HuH-7 (cell line): ENCODE data around the gene GALNT8.
"Not testable (repeated sequence)": the region's sequence is repeated elsewhere in the genome, so short reads cannot be mapped to it uniquely, and the experiment has no call there.

Experiments used
- DNase-seq: peaks from one replicate; pipeline ENCODE4 v3.0.0; 2011; ENCODE audit warnings: low spot score

Gene GALNT8

GRCh38 chr12:4719821-4720636 is at the start of gene GALNT8:
TSS of gene GALNT8 (plus strand) at chr12:4720400. CDS start at chr12:4720678, 278 bp downstream.
- no peak for DNase-seq

- no peak for DNase-seq
These were observed 40.5 kb upstream of the GALNT8 start for GRCh38 chr12:4679711-4680110.

- DNase-seq = no peak
These were observed 38.5 kb upstream of the GALNT8 start for GRCh38 chr12:4681732-4682131.

GRCh38 chr12:4685317-4685716 is 34.9 kb upstream of the GALNT8 start:
- DNase-seq = no peak

- no peak for DNase-seq
These were observed 29.4 kb upstream of the GALNT8 start for GRCh38 chr12:4690760-4691159.

- no peak for DNase-seq
These were observed 19.6 kb upstream of the GALNT8 start for GRCh38 chr12:4700621-4701026.

- no peak for DNase-seq
These were observed 18.6 kb upstream of the GALNT8 start for GRCh38 chr12:4701395-4702190.

GRCh38 chr12:4703676-4704075 is 16.5 kb upstream of the GALNT8 start:
- no peak for DNase-seq

GRCh38 chr12:4705824-4706223 is 14.4 kb upstream of the GALNT8 start:
- no peak for DNase-seq

- DNase-seq = no peak
These were observed 12.9 kb upstream of the GALNT8 start for GRCh38 chr12:4707306-4707705.

GRCh38 chr12:4710113-4710512 is 10.1 kb upstream of the GALNT8 start:
- no peak for DNase-seq

GRCh38 chr12:4714879-4715278 is 5.3 kb upstream of the GALNT8 start:
- no peak for DNase-seq

- DNase-seq = no peak
These were observed 2.4 kb upstream of the GALNT8 start for GRCh38 chr12:4717806-4718205.

GRCh38 chr12:4720637-4720995 is 416 bp downstream of the GALNT8 start:
- DNase-seq = no peak

GRCh38 chr12:4721587-4721986 is 1.4 kb downstream of the GALNT8 start:
- not testable (repeated sequence) for DNase-seq

GRCh38 chr12:4723226-4723625 is 3.0 kb downstream of the GALNT8 start:
- DNase-seq = no peak

- DNase-seq = no peak
These were observed 4.9 kb downstream of the GALNT8 start for GRCh38 chr12:4725057-4725456.

- no peak for DNase-seq
These were observed 14.6 kb downstream of the GALNT8 start for GRCh38 chr12:4734625-4735340.

- no peak for DNase-seq
These were observed 15.9 kb downstream of the GALNT8 start for GRCh38 chr12:4736091-4736490.

- no peak for DNase-seq
These were observed 18.3 kb downstream of the GALNT8 start for GRCh38 chr12:4738541-4738940.

GRCh38 chr12:4742416-4742970 is 22.3 kb downstream of the GALNT8 start:
- no peak for DNase-seq

GRCh38 chr12:4743046-4743445 is 22.8 kb downstream of the GALNT8 start:
- DNase-seq = no peak
